HG03558 (cell line): ENCODE measurements around the gene YBX2.

Experiments used
- ATAC-seq: cut with Tn5 transposase; IDR thresholded peaks from one replicate; pipeline ENCODE4 v1.9.1; 2021; ENCODE audit warnings: moderate number of reproducible peaks; ENCODE audit not compliant: unreplicated experiment; ENCODE audit errors: extremely low read depth

YBX2 gene

DNA sequence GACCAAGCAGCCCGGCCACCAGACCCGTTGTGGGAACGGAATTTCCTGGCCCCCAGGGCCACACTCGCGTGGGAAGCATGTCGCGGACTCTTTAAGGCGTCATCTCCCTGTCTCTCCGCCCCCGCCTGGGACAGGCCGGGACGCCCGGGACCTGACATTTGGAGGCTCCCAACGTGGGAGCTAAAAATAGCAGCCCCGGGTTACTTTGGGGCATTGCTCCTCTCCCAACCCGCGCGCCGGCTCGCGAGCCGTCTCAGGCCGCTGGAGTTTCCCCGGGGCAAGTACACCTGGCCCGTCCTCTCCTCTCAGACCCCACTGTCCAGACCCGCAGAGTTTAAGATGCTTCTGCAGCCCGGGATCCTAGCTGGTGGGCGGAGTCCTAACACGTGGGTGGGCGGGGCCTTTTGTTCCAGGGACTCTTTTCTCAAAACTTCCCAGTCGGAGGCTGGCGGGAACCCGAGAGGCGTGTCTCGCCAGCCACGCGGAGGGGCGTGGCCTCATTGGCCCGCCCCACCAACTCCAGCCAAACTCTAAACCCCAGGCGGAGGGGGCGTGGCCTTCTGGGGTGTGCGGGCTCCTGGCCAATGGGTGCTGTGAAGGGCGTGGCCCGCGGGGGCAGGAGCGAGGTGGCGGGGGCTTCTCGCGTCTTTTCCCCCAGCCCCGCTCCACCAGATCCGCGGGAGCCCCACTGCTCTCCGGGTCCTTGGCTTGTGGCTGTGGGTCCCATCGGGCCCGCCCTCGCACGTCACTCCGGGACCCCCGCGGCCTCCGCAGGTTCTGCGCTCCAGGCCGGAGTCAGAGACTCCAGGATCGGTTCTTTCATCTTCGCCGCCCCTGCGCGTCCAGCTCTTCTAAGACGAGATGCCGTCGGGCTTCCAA, 13.1 kb downstream of the YBX2 start, which contains the start of gene SLC2A4:
Gene SLC2A4, plus strand, starts transcription at position 645 of the 879 bp plus-strand sequence. Its CDS starts 217 bp downstream, at position 862.
- ATAC-seq = no peak

GRCh38 chr17:7280519-7281073, 13.8 kb downstream of the YBX2 start:
- no peak for ATAC-seq

GRCh38 chr17:7279448-7279847, 15.0 kb downstream of the YBX2 start:
- ATAC-seq = no peak

DNA sequence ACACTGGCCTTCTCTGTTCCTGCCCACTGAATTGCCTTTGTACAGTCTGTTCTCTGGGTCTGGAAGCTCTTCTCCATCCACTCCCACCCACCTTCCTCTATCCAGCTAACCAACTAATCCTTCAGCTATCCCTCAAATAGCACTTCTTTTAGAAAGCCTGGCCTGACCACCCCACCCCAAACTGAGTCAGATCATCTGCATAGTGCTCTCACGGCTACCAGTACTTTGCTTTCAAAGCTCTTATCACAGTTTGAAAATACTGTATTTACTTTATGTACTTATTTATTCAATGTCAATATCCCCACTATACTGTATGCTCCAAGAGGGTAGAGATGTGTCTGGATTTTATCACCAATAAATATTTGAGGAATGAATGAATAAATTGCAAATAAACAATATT, 27.7 kb downstream of the YBX2 start:
- no peak for ATAC-seq

DNA sequence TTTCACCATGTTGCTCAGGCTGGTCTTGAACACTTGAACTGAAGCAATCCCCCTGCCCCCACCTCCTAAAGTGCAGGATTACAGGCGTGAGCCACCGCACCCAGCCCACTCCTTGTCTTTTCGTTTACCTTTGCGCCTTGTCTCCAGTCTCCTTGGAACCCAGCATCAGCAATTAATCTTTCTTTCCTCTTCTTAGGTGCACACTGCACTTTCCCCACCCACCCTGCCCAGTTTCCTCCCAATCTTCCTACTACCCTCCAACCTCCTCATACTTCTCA, 30.7 kb downstream of the YBX2 start:
- ATAC-seq = no peak

GRCh38 chr17:7262935-7263800, 31.3 kb downstream of the YBX2 start:
- ATAC-seq = no peak

DNA sequence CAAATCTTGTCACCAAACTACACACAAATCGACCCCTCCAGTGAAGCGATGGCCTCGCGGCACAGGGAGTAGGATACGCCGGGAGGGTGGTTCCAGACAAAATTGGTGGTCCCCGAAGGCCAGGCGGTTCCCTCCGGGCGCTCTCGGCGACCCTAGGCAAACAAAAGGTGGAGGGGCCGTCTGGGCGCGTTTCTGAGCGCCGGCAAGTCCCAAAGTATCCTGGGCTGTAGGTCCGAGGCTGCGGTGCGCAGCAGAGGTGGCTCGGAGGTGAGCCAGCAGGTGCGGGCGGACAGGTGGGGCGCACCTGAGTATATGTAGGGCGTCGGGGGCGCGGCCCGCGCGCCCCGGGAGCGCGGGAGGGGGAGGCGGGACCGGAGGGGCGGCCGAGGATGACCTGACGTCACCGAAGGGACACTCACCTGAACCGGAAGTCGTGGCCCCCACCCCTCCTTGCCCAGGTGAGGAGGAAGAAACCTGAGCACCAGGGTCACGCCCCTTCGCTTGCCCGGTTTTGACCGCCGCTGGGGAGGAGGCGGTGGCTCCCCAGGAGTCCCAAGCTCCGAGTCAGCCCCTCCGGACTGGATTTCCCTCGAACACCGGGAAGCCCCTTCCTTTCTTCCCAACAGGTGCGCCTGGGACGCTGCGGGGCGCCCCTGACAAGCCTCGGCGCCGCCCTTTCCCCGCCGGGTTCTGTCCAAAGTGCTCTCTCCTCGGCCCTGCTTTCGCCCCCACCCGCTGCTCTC, 32.1 kb downstream of the YBX2 start, which contains the start of gene CLDN7:
Gene CLDN7, minus strand, starts transcription at position 287 of the 743 bp plus-strand sequence. CDS start 435 bp downstream, outside the sequence.
- no peak for ATAC-seq

- ATAC-seq = no peak
These were observed 32.9 kb downstream of the YBX2 start for GRCh38 chr17:7261379-7262191.

DNA sequence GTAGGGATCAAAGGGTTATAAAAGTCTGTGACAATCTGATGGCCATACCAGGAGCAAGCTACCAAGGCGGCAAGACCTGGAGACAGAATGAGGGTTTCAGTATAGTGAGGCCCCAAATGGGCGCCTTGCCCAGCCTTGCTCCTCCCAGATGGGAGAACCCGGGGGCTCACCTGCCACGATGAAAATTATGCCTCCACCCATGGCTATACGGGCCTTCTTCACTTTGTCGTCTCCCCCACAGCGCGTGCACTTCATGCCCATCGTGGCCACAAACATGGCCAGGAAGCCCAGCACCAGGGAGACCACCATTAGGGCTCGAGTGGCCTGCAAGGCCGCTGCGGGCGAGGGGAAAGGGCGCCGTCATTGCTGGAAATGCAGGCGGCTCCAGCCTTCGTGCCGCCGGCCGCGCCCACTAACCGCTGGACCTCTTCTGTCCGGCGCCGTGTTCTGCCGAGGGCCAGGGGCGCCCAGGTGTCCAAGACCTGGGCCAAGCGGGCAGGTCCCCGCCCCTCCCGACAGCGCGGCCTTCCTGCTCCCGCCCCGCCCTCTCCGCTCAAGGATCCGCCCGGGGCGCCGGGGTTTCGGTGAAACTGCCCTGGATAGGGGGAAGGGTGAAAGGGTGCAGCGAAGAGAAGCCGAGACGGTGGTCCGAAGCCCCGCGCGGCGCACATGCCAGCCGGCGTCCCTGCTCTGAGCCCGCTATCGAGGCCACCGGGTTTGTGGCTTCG, 33.6 kb downstream of the YBX2 start:
- no peak for ATAC-seq

DNA sequence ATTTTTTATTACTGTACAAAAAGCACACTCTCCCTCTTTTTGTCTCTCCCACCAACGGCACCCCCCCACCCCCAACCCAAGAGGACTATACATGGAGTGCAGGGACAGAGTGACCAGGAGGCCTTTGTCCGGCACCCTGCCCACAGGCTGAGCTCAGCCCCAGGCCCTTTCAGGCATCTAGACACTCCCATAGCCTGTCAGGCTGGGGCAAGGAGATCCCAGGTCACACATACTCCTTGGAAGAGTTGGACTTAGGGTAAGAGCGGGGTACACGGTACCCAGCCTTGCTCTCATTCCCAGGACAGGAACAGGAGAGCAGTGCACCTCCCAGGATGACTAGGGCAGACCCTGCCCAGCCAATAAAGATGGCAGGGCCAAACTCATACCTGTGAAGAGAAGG, 34.3 kb downstream of the YBX2 start:
- no peak for ATAC-seq

GRCh38 chr17:7259555-7259889, 34.9 kb downstream of the YBX2 start:
- ATAC-seq = no peak

- ATAC-seq = no peak
These were observed 35.5 kb downstream of the YBX2 start for GRCh38 chr17:7258731-7259554.

GRCh38 chr17:7256766-7257456, 37.5 kb downstream of the YBX2 start:
- ATAC-seq = no peak

DNA sequence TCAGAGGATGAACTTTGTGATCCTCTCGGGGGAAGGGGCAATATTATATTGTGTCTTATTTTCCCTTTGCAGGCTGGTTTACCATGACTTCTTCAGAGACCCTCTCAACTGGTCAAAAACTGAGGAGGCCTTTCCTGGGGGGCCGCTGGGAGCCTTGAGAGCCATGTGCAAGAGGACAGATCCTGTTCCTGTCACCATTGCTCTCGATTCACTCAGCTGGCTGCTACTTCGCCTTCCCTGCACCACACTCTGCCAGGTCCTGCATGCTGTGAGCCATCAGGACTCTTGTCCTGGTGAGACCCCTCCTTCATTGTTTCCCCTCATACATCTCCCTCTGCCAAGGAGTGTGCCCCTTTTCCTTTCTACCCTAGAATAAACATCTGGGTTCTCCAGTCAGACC, 39.9 kb downstream of the YBX2 start:
- ATAC-seq = no peak

DNA sequence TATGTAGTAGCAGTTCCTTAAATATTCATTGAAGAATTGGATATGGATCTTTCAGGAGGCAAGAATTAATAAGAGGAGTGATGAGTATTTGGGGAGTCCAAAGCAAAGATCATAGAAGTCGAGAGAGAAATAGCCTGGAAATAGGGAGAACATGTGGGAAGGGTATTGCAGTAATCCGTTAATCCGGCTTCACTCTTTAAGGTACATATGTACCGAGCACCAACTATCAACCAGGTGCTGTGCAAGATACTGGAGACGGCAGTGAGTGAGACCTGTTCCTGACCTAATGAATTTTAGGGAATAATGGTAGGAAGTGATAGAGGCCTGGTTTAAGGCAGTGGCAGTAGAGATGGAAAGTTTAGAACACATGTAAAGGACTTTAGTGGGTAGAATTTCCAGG, 41.4 kb downstream of the YBX2 start:
- ATAC-seq = no peak

GRCh38 chr17:7252176-7253043, 42.0 kb downstream of the YBX2 start, which contains the start of gene ELP5:
ELP5 (plus strand) TSS chr17:7252215; CDS start chr17:7252551, 336 bp downstream.
- ATAC-seq = peak; percentile 33
